Inflammatory macrophage treated with lipopolysaccharide for 4 hours (primary cell): Measurements from ENCODE around the gene ZEB1.
"Not testable (repeated sequence)": the region's sequence is repeated elsewhere in the genome, so short reads cannot be mapped to it uniquely, and the experiment has no call there.

Experiments
- DNase-seq: peaks from one replicate; pipeline ENCODE4 v3.0.0-alpha.2; 2020

ZEB1 gene

GRCh38 chr10:31319602-31320549 lies 860 bp downstream of the ZEB1 start:
- no peak for DNase-seq

GRCh38 chr10:31320550-31321211 lies 1.7 kb downstream of the ZEB1 start:
- no peak for DNase-seq

GRCh38 chr10:31321396-31321941 lies 2.5 kb downstream of the ZEB1 start:
- DNase-seq: no peak

- no peak for DNase-seq
These were observed 3.6 kb downstream of the ZEB1 start for GRCh38 chr10:31322647-31323046.

- DNase-seq: no peak
These were observed 21.3 kb downstream of the ZEB1 start for GRCh38 chr10:31340343-31340742.

GRCh38 chr10:31341552-31341951 lies 22.5 kb downstream of the ZEB1 start:
- no peak for DNase-seq

GRCh38 chr10:31343009-31343408 lies 24.0 kb downstream of the ZEB1 start:
- DNase-seq: no peak

- no peak for DNase-seq
These were observed 24.5 kb downstream of the ZEB1 start for GRCh38 chr10:31343551-31343950.

- DNase-seq: peak; percentile 6
These were observed 26.9 kb downstream of the ZEB1 start for GRCh38 chr10:31345886-31346285.

- DNase-seq: no peak
These were observed 27.9 kb downstream of the ZEB1 start for GRCh38 chr10:31346953-31347352.

GRCh38 chr10:31347705-31348104 lies 28.7 kb downstream of the ZEB1 start:
- DNase-seq: no peak

- DNase-seq: no peak
These were observed 31.9 kb downstream of the ZEB1 start for GRCh38 chr10:31350891-31351290.

- no peak for DNase-seq
These were observed 33.6 kb downstream of the ZEB1 start for GRCh38 chr10:31352436-31353226.

GRCh38 chr10:31353574-31353973 lies 34.6 kb downstream of the ZEB1 start:
- peak; percentile 2 for DNase-seq

GRCh38 chr10:31358688-31359330 lies 39.8 kb downstream of the ZEB1 start:
- no peak for DNase-seq

- no peak for DNase-seq
These were observed 41.0 kb downstream of the ZEB1 start for GRCh38 chr10:31359979-31360378.

GRCh38 chr10:31361475-31361874 lies 42.5 kb downstream of the ZEB1 start:
- not testable (repeated sequence) for DNase-seq

- no peak for DNase-seq
These were observed 43.1 kb downstream of the ZEB1 start for GRCh38 chr10:31362023-31362641.

GRCh38 chr10:31363696-31364095 lies 44.7 kb downstream of the ZEB1 start:
- DNase-seq: not testable (repeated sequence)

- not testable (repeated sequence) for DNase-seq
These were observed 45.2 kb downstream of the ZEB1 start for GRCh38 chr10:31364238-31364637.

- DNase-seq: no peak
These were observed 47.7 kb downstream of the ZEB1 start for GRCh38 chr10:31366703-31367102.

- no peak for DNase-seq
These were observed 49.7 kb downstream of the ZEB1 start for GRCh38 chr10:31368724-31369123.
